ENCODE results near the gene DPP9. TPM values are rescaled to one million over a fixed set of nuclear protein-coding genes. Genes with fewer than 3 reads are reported as not detected.

DPP9 gene
- total and polyA plus RNA-seq, 8 donors = 18.7 to 178 (median 48.7) TPM

DNA sequence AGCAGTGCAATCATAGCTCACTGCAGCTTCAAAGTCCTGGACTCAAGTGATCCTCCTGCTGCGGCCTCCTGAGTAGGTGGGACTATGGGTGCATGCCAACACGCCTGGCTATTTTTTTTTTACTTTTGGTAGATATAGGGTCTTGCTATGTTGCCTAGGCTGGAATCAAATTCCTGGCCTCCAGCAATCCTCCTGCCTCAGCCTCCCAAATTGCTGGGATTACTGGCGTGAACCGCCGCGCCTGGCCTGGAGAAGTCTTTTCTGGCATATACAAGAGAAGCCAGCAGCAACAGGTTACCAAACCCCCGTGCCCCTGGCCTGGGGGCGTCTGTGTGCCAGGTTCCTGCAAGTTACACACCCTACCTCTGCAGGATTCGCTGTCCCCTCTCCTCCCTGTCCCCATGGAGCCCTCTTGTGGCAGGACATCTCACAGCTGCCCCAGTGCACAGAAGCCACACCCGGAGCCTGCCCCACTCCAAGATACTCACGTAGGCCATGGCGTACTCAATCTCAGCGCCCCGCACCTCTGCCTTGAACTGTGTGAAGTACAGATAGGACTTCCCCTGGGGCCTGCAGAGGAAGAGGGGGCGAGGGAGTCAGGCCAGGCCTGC lies 63.4 kb downstream of the DPP9 start:
- peaks cover 0 to 12% (median 10%) of the 10 kb centered on the region in 4 donors for H3K9me3 ChIP-seq
- intact Hi-C loops (cut with DNase I; ENCODE audit: low total_unique reads) = no loop called here
- peaks cover 69 to 97% (median 95%) of the 10 kb centered on the region in 4 donors for H3K36me3 ChIP-seq
- H3K4me3 ChIP-seq = no peak overlapping the region
- H3K27me3 ChIP-seq = no peaks in the 10 kb centered on the region
- 82 to 91% (median 87%) methylated on average over 12 to 15 of the region's 15 CpGs for WGBS, 5 donors
- peak in 1 of 2 donors; percentile 45 for DNase-seq
- TF ChIP-seq POLR2A (IDR thresholded peaks at IDR 0.05) (no peak), POLR2AphosphoS5 (IDR thresholded peaks at IDR 0.05) (no peak), EP300 (IDR thresholded peaks at IDR 0.05) (no peak)
- TF ChIP-seq, protein P1, sequence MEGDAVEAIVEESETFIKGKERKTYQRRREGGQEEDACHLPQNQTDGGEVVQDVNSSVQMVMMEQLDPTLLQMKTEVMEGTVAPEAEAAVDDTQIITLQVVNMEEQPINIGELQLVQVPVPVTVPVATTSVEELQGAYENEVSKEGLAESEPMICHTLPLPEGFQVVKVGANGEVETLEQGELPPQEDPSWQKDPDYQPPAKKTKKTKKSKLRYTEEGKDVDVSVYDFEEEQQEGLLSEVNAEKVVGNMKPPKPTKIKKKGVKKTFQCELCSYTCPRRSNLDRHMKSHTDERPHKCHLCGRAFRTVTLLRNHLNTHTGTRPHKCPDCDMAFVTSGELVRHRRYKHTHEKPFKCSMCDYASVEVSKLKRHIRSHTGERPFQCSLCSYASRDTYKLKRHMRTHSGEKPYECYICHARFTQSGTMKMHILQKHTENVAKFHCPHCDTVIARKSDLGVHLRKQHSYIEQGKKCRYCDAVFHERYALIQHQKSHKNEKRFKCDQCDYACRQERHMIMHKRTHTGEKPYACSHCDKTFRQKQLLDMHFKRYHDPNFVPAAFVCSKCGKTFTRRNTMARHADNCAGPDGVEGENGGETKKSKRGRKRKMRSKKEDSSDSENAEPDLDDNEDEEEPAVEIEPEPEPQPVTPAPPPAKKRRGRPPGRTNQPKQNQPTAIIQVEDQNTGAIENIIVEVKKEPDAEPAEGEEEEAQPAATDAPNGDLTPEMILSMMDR (IDR thresholded peaks at IDR 0.05) = peak in 1 of 7 experiments; percentile 17
- H3K27ac ChIP-seq = peak overlapping the region in 1 of 5 donors; percentile 13
- H3K4me1 ChIP-seq = peaks cover 0 to 16% (median 4%) of the 10 kb centered on the region in 4 donors

DNA sequence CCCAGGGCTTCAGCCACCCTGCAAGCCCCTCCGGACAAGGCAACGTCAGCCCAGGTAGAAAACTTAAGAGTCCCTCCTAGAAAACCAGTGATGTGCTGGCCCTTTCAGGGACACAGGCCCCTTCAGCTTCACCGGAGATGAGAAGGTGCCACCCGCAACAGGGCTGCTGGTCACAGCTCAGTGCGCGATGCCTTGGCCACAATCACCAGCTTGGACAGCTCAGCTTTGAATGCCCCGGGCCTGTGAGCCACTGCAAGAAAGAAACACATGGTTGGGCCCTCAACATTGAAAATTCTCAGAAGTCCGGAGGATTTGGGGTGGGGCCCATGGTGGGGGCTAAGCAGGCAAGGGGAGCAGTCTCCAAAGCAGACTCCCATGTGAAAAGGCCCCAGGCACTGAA lies 65.8 kb downstream of the DPP9 start:
- 85 to 100% (median 94%) methylated on average over 7 to 8 of the region's 8 CpGs for WGBS, 5 donors

DNA sequence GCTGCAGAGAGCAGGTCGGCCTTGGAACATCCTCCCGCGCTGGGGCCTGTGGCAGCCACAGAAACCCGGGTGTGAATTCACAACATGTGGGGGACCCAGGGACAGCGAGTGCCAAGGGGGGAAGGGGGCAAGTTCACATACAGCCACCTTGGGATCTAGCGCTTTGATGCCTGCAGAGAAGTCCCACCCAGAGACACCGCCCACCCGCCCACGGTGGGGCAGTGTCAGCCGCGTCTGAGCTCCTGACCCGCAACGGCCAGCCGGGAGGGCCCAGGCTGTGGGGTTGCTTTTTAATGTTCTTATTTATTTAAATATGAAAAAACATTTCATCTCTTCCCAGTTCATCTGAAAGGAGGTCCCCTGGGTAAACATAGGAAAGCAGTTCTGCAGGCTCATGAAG lies 66.4 kb downstream of the DPP9 start:
- Histone ChIP-seq H3K27me3 (no peaks in the 10 kb centered on the region), H3K27ac (no peak overlapping the region), H3K36me3 (peaks cover 53 to 94% (median 91%) of the 10 kb centered on the region in 4 donors), H3K4me3 (no peak overlapping the region), H3K9me3 (peaks cover 0 to 12% (median 10%) of the 10 kb centered on the region in 4 donors), H3K4me1 (no peaks in the 10 kb centered on the region)
- DNase-seq = no peak
- 71 to 82% (median 74%) methylated on average over 14 of the region's 14 CpGs for WGBS, 5 donors
- intact Hi-C loops (cut with DNase I; ENCODE audit: low total_unique reads) = no loop called here
- TF ChIP-seq, protein P1 (IDR thresholded peaks at IDR 0.05) = no peak

More for the DNA sequence above, 65.8 kb downstream of the DPP9 start:
- no peaks in the 10 kb centered on the region for H3K27me3 ChIP-seq
- peaks cover 58 to 94% (median 91%) of the 10 kb centered on the region in 4 donors for H3K36me3 ChIP-seq
- TF ChIP-seq POLR2AphosphoS5 (IDR thresholded peaks at IDR 0.05) (no peak), EP300 (IDR thresholded peaks at IDR 0.05) (no peak), POLR2A (IDR thresholded peaks at IDR 0.05) (no peak)
- TF ChIP-seq, protein P1 (IDR thresholded peaks at IDR 0.05) = no peak
- H3K4me1 ChIP-seq = no peaks in the 10 kb centered on the region
- intact Hi-C loops (cut with DNase I; ENCODE audit: low total_unique reads) = no loop called here
- no peak for DNase-seq
- no peak overlapping the region for H3K27ac ChIP-seq
- no peak overlapping the region for H3K4me3 ChIP-seq
- H3K9me3 ChIP-seq = peaks cover 0 to 12% (median 10%) of the 10 kb centered on the region in 4 donors

DNA sequence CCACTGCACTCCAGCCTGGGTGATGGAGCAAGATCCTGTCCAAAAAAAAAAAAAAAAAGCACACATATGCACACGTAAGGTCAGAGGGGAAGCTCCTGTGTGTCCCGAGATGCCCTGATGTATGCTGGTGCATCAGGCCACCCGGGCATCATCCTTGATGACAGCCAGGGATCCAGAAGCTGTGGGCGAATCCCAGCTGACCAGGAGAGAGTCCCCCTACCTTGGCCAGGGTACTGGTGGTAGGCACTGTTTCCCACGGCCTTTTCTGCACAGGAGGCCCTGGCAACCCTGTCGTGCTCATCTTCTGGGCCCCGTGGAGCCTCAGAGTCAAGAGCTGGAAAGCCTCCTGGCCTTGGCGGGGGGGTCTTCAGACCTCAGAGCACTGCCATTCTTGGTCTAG lies 67.5 kb downstream of the DPP9 start:
- Histone ChIP-seq H3K36me3 (peaks cover 46 to 93% (median 88%) of the 10 kb centered on the region in 4 donors), H3K27ac (no peak overlapping the region)
- WGBS, 5 donors = 71 to 86% (median 79%) methylated on average over 6 to 8 of the region's 8 CpGs

More for the DNA sequence above, 67.5 kb downstream of the DPP9 start:
- no peak for DNase-seq
- Histone ChIP-seq H3K27me3 (no peaks in the 10 kb centered on the region), H3K9me3 (peaks cover 0 to 12% (median 10%) of the 10 kb centered on the region in 4 donors), H3K4me3 (no peak overlapping the region), H3K4me1 (no peaks in the 10 kb centered on the region)
- TF ChIP-seq POLR2AphosphoS5 (IDR thresholded peaks at IDR 0.05) = no peak
- TF ChIP-seq, protein P1 (IDR thresholded peaks at IDR 0.05) = no peak
- no peak for TF ChIP-seq EP300 (IDR thresholded peaks at IDR 0.05)
- TF ChIP-seq POLR2A (IDR thresholded peaks at IDR 0.05) = no peak
- intact Hi-C loops (cut with DNase I; ENCODE audit: low total_unique reads) = no loop called here
